B cell (primary cell): Measurements from ENCODE around the gene LRRC31.

Experiments
- EZH2 ChIP-seq: IDR thresholded peaks from 2 replicates; pipeline ENCODE4 v1.6.1; 2012; ENCODE audit warnings: borderline replicate concordance, low read depth, mild to moderate bottlenecking, moderate library complexity, low read length; ENCODE audit not compliant: insufficient read depth, poor library complexity, severe bottlenecking
- TF ChIP-seq, protein P1 (sequence below): fragments of 200-600 bp; IDR thresholded peaks from one replicate; pipeline ENCODE4 v1.8.0; 2022; ENCODE audit warnings: antibody characterized with exemption, mild to moderate bottlenecking

DNA sequence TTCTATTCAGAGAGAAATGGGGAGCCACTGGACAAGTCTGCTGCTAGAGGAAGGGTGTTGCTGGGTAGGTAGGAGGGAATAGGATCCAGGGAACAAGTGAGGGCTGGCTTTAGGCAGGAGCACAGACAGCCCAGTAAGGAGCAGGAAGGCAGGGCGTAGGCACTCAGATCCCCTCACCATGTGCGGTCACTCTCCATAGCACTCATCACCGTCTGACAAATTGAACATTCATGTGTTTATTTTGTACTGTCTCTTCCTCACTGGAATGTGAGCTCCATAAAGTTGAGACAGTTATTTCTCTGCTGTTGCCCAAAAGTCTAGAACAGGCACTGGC is 32.8 kb downstream of the LRRC31 start:
- TF ChIP-seq, protein P1, sequence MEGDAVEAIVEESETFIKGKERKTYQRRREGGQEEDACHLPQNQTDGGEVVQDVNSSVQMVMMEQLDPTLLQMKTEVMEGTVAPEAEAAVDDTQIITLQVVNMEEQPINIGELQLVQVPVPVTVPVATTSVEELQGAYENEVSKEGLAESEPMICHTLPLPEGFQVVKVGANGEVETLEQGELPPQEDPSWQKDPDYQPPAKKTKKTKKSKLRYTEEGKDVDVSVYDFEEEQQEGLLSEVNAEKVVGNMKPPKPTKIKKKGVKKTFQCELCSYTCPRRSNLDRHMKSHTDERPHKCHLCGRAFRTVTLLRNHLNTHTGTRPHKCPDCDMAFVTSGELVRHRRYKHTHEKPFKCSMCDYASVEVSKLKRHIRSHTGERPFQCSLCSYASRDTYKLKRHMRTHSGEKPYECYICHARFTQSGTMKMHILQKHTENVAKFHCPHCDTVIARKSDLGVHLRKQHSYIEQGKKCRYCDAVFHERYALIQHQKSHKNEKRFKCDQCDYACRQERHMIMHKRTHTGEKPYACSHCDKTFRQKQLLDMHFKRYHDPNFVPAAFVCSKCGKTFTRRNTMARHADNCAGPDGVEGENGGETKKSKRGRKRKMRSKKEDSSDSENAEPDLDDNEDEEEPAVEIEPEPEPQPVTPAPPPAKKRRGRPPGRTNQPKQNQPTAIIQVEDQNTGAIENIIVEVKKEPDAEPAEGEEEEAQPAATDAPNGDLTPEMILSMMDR: no peak
- no peak for TF ChIP-seq EZH2
